Testis (tissue), 5 donors: Measurements from ENCODE around the gene F8. TPM values are rescaled to one million over a fixed set of nuclear protein-coding genes. Genes with fewer than 3 reads are reported as not detected.

ENCODE experiments used
- DNase-seq: peaks from one replicate; pipeline ENCODE4 v3.0.0-alpha.2; 2019
- H3K27ac ChIP-seq, 2 donors: fragments of 200-600 bp; sonication (generic); one replicate each; pipeline ENCODE4 v1.5.1; 2019
- H3K27me3 ChIP-seq: fragments of 200-600 bp; sonication (generic); one replicate; pipeline ENCODE4 v1.5.1; 2019
- H3K36me3 ChIP-seq: fragments of 200-600 bp; sonication (generic); one replicate; pipeline ENCODE4 v1.5.1; 2017; ENCODE audit warnings: low read depth; ENCODE audit errors: missing control alignments
- H3K4me1 ChIP-seq: fragments of 200-600 bp; sonication (generic); one replicate; pipeline ENCODE4 v1.5.1; 2019
- H3K4me3 ChIP-seq, 2 donors: fragments of 200-600 bp; sonication (generic); one replicate each; pipeline ENCODE4 v1.5.1; 2017 to 2019
- H3K9me3 ChIP-seq: fragments of 200-600 bp; sonication (generic); one replicate; pipeline ENCODE4 v1.5.1; 2017
- POLR2A ChIP-seq: fragments of 450-650 bp; IDR thresholded peaks from one replicate; pipeline ENCODE4 v1.6.1; 2017; ENCODE audit warnings: antibody characterized with exemption, mild to moderate bottlenecking, moderate library complexity
- WGBS, 2 donors: methylation state at CpG; one replicate each; pipeline ENCODE4 v1.1.5; 2018; 5-methylcytosine and 5-hydroxymethylcytosine counted together
- intact Hi-C: fragments of 100-400 bp; cut with DNase I; formaldehyde crosslinking; loops from one replicate; pipeline ENCODE4 v1.15.1; 2023; ENCODE audit warnings: low total_unique reads
- long read RNA-seq, 2 donors: transcript quantifications; one replicate each; lab custom pipeline, GENCODE V29; 2026
- polyA plus RNA-seq: library from polyadenylated mRNA; stranded (reverse); fragments of 350-450 nt; fragmentation: Illumina TruSeq; extraction: RNeasy Lipid Tissue Mini Kit (QIAGEN cat#74804); gene quantifications from one replicate; pipeline ENCODE4 v1.2.3, GENCODE V29; 2014; ENCODE audit warnings: low read depth, low replicate concordance; ENCODE audit not compliant: insufficient read depth
- total RNA-seq, 2 donors: library from RNA; depleted of rRNA; stranded (reverse); fragments of >200 nt; gene quantifications; one replicate each; pipeline ENCODE4 v1.2.3, GENCODE V29; 2016
- TF ChIP-seq, protein P1 (sequence below), 3 experiments: fragments of 450-650 bp in 2 of 3; fragments of 200-600 bp in 1 of 3; sonication (generic) in 1 of 3; IDR thresholded peaks; one replicate each; pipeline ENCODE4 v1.5.1; 2016 to 2019; ENCODE audit warnings: antibody characterized with exemption in 3 of 3, mild to moderate bottlenecking in 2 of 3, moderate library complexity in 1 of 3

Gene F8
- 10 to 100 TPM; 25.0 to 35.2 TPM for total RNA-seq
- polyA plus RNA-seq, result 18.0 TPM
- long read RNA-seq, donor 1, result 0 reads
- long read RNA-seq, donor 2, partial matches to known transcripts, result 68 of 114 reads
- long read RNA-seq, donor 2, other reads (novel, unspliced or antisense), result 46 of 114 reads

DNA sequence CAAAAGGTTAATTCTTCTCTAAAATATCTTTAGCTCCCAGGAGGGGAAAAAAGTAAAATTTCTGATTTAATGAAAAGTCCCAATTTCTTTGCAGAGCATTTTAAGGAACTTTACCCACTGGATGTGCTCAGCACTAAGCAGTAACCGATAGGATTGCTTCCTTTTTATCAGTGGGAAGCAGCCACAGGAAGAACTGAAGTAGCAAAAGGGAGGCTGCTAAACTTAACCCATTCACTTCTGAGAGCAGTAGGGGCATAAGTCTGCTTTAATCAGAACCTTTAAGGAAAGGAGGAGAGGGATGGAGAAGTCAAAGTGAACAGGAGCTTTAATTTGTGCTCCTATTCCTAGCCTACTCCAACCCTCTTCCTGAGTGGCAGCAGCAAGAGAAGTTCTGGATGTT, at the start of gene F8:
F8 (minus strand) TSS at position 139 of the 400 bp plus-strand sequence. CDS start 171 bp downstream, outside the sequence.
- intact Hi-C loops, result no loop called here
- no peaks in the 10 kb centered on the region for H3K27me3 ChIP-seq
- DNase-seq, result no peak
- H3K27ac ChIP-seq, result no peak within 1 kb of the TSS
- peak within 1 kb of the TSS in 1 of 2 donors; percentile 26 for H3K4me3 ChIP-seq
- no peaks in the 10 kb centered on the region for H3K9me3 ChIP-seq
- TF ChIP-seq, protein P1, sequence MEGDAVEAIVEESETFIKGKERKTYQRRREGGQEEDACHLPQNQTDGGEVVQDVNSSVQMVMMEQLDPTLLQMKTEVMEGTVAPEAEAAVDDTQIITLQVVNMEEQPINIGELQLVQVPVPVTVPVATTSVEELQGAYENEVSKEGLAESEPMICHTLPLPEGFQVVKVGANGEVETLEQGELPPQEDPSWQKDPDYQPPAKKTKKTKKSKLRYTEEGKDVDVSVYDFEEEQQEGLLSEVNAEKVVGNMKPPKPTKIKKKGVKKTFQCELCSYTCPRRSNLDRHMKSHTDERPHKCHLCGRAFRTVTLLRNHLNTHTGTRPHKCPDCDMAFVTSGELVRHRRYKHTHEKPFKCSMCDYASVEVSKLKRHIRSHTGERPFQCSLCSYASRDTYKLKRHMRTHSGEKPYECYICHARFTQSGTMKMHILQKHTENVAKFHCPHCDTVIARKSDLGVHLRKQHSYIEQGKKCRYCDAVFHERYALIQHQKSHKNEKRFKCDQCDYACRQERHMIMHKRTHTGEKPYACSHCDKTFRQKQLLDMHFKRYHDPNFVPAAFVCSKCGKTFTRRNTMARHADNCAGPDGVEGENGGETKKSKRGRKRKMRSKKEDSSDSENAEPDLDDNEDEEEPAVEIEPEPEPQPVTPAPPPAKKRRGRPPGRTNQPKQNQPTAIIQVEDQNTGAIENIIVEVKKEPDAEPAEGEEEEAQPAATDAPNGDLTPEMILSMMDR (IDR thresholded peaks at IDR 0.05), result no peak
- TF ChIP-seq POLR2A, result no peak
- H3K36me3 ChIP-seq, result no peaks in the 10 kb centered on the region
- no peaks in the 10 kb centered on the region for H3K4me1 ChIP-seq
- 0 to 22% methylated on average over 1 of the region's 1 CpG for WGBS, 2 donors

DNA sequence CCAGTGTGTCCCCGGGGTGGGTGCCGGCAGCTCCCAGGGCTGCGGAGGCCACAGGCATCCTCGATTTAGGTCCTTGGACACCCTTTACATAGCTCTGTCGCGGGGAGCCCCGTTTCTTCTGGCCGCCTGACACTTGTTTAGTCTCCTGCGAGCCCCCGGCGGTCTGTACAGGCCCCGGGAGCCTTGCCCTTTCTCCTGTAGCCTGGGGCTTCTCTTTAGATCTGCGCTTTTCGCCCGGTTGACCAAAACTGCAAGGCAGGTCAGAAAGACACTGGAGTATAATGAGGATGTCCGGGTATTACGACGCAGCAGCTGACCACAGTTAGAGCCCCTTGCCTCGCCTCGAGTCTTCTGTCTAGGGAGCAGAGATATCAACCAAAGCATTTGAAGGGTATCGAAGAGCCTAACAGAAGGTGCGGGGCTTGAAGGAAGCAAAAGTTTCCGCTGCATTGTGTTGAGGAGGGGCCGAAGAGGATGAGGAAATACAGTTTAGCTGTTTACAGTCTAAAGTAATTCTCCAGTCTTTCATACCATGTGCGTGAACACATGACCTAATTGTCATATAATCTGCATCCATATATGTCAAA, 49.3 kb upstream of the F8 start:
- intact Hi-C loops, result no loop called here
- no peaks in the 10 kb centered on the region for H3K27me3 ChIP-seq
- no peak for DNase-seq
- TF ChIP-seq, protein P1 (IDR thresholded peaks at IDR 0.05), result no peak
- TF ChIP-seq POLR2A, result no peak
- H3K36me3 ChIP-seq, result no peaks in the 10 kb centered on the region
- peak overlapping the region; percentile 43 to 61 for H3K4me3 ChIP-seq
- H3K9me3 ChIP-seq, result no peaks in the 10 kb centered on the region
- peak overlapping the region; percentile 16 to 78 for H3K27ac ChIP-seq
- H3K4me1 ChIP-seq, result no peaks in the 10 kb centered on the region
- 2% methylated on average over 6 to 18 of the region's 25 CpGs for WGBS, 2 donors

DNA sequence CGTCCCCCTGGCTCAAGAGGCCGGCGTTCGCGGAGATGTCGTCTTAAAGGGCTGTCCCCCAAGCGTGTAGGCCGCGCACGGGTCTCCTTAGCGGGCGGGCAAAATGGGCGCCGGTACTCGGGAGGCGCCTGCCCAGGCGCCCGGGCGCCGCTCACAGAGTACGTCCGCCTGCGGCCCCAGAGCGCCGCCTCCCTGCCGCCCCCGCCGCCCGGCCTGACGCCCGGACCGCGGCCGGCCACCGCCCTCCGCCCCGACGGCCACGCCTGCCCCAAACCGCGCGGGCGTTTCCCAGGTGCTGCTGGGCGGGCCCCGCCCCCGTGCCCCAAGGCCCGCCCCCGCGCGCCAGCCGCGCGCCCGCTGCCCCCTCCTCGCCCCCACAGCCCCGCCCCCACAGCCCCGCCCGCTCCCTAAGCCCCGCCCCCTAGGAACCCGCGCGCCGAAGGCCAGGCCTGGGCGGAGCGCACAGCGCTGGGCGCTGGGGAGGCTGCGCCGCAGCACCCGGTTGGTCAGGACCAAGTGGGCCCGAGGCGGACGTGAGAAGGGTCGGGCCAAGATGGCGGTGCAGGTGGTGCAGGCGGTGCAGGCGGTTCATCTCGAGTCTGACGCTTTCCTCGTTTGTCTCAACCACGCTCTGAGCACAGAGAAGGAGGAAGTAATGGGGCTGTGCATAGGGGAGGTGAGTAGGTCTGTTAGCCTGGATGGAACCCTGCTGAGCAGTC, 48.6 kb upstream of the F8 start, which contains the start of the genes BRCC3, CMC4 and MTCP1:
BRCC3 (plus strand) TSS at position 534 of the 719 bp plus-strand sequence; CDS start at position 554, 20 bp downstream.
CMC4 (minus strand) TSS at position 162 of the 719 bp plus-strand sequence. CDS start 7,113 bp downstream, outside the sequence.
MTCP1 (minus strand) TSS at position 162 of the 719 bp plus-strand sequence. CDS start 5,126 bp downstream, outside the sequence.
- peak; percentile 82 for DNase-seq
- WGBS, 2 donors, result 1 to 7% methylated on average over 5 to 19 of the region's 81 CpGs
- no peaks in the 10 kb centered on the region for H3K27me3 ChIP-seq
- intact Hi-C loops, result no loop called here
- no peaks in the 10 kb centered on the region for H3K4me1 ChIP-seq
- H3K27ac ChIP-seq, result peak within 1 kb of the TSS; percentile 78 to 80
- TF ChIP-seq, protein P1 (IDR thresholded peaks at IDR 0.05), result no peak
- no peak for TF ChIP-seq POLR2A
- H3K36me3 ChIP-seq, result no peaks in the 10 kb centered on the region
- H3K9me3 ChIP-seq, result no peaks in the 10 kb centered on the region
- H3K4me3 ChIP-seq, result peak within 1 kb of the TSS; percentile 58 to 70

DNA sequence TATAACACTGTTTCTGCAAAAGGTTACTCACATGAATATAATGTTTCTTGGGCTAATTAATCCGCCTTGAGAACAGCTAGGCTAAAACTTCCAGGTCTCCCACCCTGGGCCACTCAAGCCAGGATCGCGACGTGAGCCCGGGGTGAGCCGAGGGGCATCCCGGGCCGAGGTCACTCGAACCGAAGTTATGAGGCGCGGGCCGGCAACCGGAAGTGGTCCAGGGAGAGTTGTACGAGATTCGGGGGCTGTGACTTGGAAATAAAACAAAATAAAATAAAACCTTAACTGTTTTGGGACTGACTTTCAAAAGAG, 48.1 kb upstream of the F8 start:
- H3K27me3 ChIP-seq, result no peaks in the 10 kb centered on the region
- intact Hi-C loops, result no loop called here
- TF ChIP-seq, protein P1 (IDR thresholded peaks at IDR 0.05), result no peak
- no peak for TF ChIP-seq POLR2A
- DNase-seq, result no peak
- WGBS, 2 donors, result 0 to 1% methylated on average over 9 to 16 of the region's 16 CpGs
- no peaks in the 10 kb centered on the region for H3K4me1 ChIP-seq
- peak overlapping the region; percentile 58 to 70 for H3K4me3 ChIP-seq
- no peaks in the 10 kb centered on the region for H3K9me3 ChIP-seq
- H3K36me3 ChIP-seq, result no peaks in the 10 kb centered on the region
- H3K27ac ChIP-seq, result peak overlapping the region; percentile 78 to 80
